Calu3 (cell line): ENCODE results near the gene EYA2. TPM values are rescaled to one million over a fixed set of nuclear protein-coding genes. Genes with fewer than 3 reads are reported as not detected.

Source experiments
- BruUV-seq: library from RNA; stranded (reverse); fragments of 400-500 nt; replicated peaks from 2 replicates; lab custom pipeline; 2021; lab: Mats Ljungman, UMichigan
- CTCF ChIA-PET: fragments of 300-600 bp; sonication (Branson Sonifier 250); formaldehyde crosslinking; loops from one replicate; lab custom pipeline; 2022; ENCODE audit warnings: antibody characterized with exemption; lab: Charles Lee
- DNase-seq: peaks from one replicate; pipeline ENCODE4 v3.0.0; 2022
- H3K27ac Mint-ChIP-seq: one replicate; pipeline ENCODE4 v1.8.0; 2022; ENCODE audit warnings: mixed read lengths; ENCODE audit not compliant: unreplicated experiment
- H3K27me3 Mint-ChIP-seq: one replicate; pipeline ENCODE4 v1.8.0; 2022; ENCODE audit warnings: mixed read lengths; ENCODE audit not compliant: unreplicated experiment
- H3K36me3 Mint-ChIP-seq: one replicate; pipeline ENCODE4 v1.8.0; 2022; ENCODE audit warnings: mild to moderate bottlenecking, moderate library complexity, mixed read lengths; ENCODE audit not compliant: insufficient read depth, unreplicated experiment
- H3K4me1 Mint-ChIP-seq: one replicate; pipeline ENCODE4 v1.8.0; 2022; ENCODE audit warnings: mild to moderate bottlenecking, low read depth, mixed read lengths; ENCODE audit not compliant: unreplicated experiment
- H3K4me3 Mint-ChIP-seq: one replicate; pipeline ENCODE4 v1.8.0; 2022; ENCODE audit warnings: mild to moderate bottlenecking, low read depth, moderate library complexity, mixed read lengths; ENCODE audit not compliant: unreplicated experiment
- H3K9me3 Mint-ChIP-seq: one replicate; pipeline ENCODE4 v1.8.0; 2022; ENCODE audit warnings: low read depth, mixed read lengths; ENCODE audit not compliant: unreplicated experiment
- CTCF ChIP-seq: fragments of 200-600 bp; IDR thresholded peaks from one replicate; pipeline ENCODE4 v1.8.0; 2022; ENCODE audit warnings: antibody characterized with exemption; ENCODE audit not compliant: unreplicated experiment
- intact Hi-C: fragments of 100-400 bp; cut with micrococcal nuclease; formaldehyde crosslinking; loops from one replicate; pipeline ENCODE4 v1.10.0; 2022; ENCODE audit not compliant: unreplicated experiment
- total RNA-seq: library from RNA; stranded (reverse); gene quantifications from 2 replicates; pipeline ENCODE4 v1.2.3, GENCODE V29; 2022

EYA2 gene
- total RNA-seq, 1 experiment from 2014 or later, result 0.35 TPM

- no peaks in the 10 kb centered on the region for H3K9me3 Mint-ChIP-seq
- no peak overlapping the region for H3K4me3 Mint-ChIP-seq
- BruUV-seq, result no TSS peak
- CTCF ChIA-PET, result interaction anchor here (0.6 to 1.4 kb wide), 3 partner anchors 17 to 808 kb away, joined by 3 to 4 read pairs (median 3); no protein-coding TSS in a partner anchor
- intact Hi-C loops, result no loop called here
- no peak for TF ChIP-seq CTCF
- peaks cover 13% of the 10 kb centered on the region for H3K36me3 Mint-ChIP-seq
- no peak for DNase-seq
- no peaks in the 10 kb centered on the region for H3K27me3 Mint-ChIP-seq
- H3K4me1 Mint-ChIP-seq, result peaks cover 38% of the 10 kb centered on the region
- no peak overlapping the region for H3K27ac Mint-ChIP-seq
Observed at GRCh38 chr20:47122560-47122959, 227.9 kb downstream of the EYA2 start.

- H3K4me3 Mint-ChIP-seq, result no peak overlapping the region
- no peak for TF ChIP-seq CTCF
- peaks cover 44% of the 10 kb centered on the region for H3K4me1 Mint-ChIP-seq
- no TSS peak for BruUV-seq
- no peaks in the 10 kb centered on the region for H3K27me3 Mint-ChIP-seq
- no peak for DNase-seq
- CTCF ChIA-PET, result interaction anchor here (0.7 to 2.4 kb wide), 7 partner anchors 15 to 718 kb away, joined by 3 to 11 read pairs (median 4); no protein-coding TSS in a partner anchor
- intact Hi-C loops, result no loop called here
- H3K36me3 Mint-ChIP-seq, result peaks cover 13% of the 10 kb centered on the region
- peak overlapping the region; percentile 64 for H3K27ac Mint-ChIP-seq
- no peaks in the 10 kb centered on the region for H3K9me3 Mint-ChIP-seq
Observed at GRCh38 chr20:47124181-47124717, 229.6 kb downstream of the EYA2 start.

GRCh38 chr20:47125508-47125757, 230.8 kb downstream of the EYA2 start:
- CTCF ChIA-PET, result interaction anchor here (0.6 to 2.4 kb wide), 8 partner anchors 9 to 1719 kb away, joined by 3 to 15 read pairs (median 6); no protein-coding TSS in a partner anchor
- BruUV-seq, result no TSS peak
- Mint-ChIP-seq H3K27me3 (no peaks in the 10 kb centered on the region), H3K9me3 (no peaks in the 10 kb centered on the region), H3K36me3 (peaks cover 13% of the 10 kb centered on the region), H3K4me1 (peaks cover 44% of the 10 kb centered on the region), H3K4me3 (peak overlapping the region; percentile 22), H3K27ac (peak overlapping the region; percentile 64)
- no peak for TF ChIP-seq CTCF
- DNase-seq, result peak; percentile 27
- intact Hi-C loops, result no loop called here

- peak; percentile 22 for DNase-seq
- TF ChIP-seq CTCF, result no peak
- no TSS peak for BruUV-seq
Observed at GRCh38 chr20:47125758-47126591, 231.3 kb downstream of the EYA2 start.

More at GRCh38 chr20:47125758-47126591, 231.3 kb downstream of the EYA2 start:
- intact Hi-C loops, result no loop called here
- Mint-ChIP-seq H3K36me3 (peaks cover 13% of the 10 kb centered on the region), H3K9me3 (no peaks in the 10 kb centered on the region), H3K27ac (peak overlapping the region; percentile 64), H3K4me1 (peaks cover 44% of the 10 kb centered on the region), H3K4me3 (peak overlapping the region; percentile 22), H3K27me3 (no peaks in the 10 kb centered on the region)
- CTCF ChIA-PET, result interaction anchor here (1.0 to 2.4 kb wide), 6 partner anchors 9 to 288 kb away, joined by 3 to 15 read pairs (median 7); no protein-coding TSS in a partner anchor
